ENCODE measurements around the gene OLA1.

The OLA1 gene

GRCh38 chr2:174180165-174180724 is 68.1 kb downstream of the OLA1 start:
- no peak for DNase-seq (ENCODE audit: low read depth)

GRCh38 chr2:174177316-174177890 is 70.9 kb downstream of the OLA1 start:
- DNase-seq (ENCODE audit: low read depth): no peak

- DNase-seq (ENCODE audit: low read depth): no peak
Observed at GRCh38 chr2:174176898-174177297, 71.4 kb downstream of the OLA1 start.

DNA sequence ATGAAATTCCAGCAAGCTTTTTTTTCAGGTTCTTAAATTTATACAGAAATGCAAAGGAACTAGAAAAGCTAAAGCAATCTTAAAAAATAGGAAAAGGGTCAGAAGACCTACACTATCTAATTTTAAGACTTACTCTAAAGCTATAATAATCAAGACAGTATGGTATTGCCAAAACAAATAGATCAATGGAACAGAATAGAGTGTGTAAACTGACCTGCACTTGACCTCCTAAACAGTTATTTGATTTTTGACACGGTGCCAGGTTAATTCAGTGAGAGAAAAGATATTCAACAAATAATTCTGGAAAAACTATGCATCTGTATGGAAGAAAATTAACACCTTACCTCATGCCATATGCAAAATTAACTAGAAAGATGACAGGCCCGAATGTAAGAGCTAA is 73.6 kb downstream of the OLA1 start:
- no peak for DNase-seq (ENCODE audit: low read depth)

GRCh38 chr2:174172802-174173355 is 75.5 kb downstream of the OLA1 start:
- DNase-seq (ENCODE audit: low read depth): no peak

DNA sequence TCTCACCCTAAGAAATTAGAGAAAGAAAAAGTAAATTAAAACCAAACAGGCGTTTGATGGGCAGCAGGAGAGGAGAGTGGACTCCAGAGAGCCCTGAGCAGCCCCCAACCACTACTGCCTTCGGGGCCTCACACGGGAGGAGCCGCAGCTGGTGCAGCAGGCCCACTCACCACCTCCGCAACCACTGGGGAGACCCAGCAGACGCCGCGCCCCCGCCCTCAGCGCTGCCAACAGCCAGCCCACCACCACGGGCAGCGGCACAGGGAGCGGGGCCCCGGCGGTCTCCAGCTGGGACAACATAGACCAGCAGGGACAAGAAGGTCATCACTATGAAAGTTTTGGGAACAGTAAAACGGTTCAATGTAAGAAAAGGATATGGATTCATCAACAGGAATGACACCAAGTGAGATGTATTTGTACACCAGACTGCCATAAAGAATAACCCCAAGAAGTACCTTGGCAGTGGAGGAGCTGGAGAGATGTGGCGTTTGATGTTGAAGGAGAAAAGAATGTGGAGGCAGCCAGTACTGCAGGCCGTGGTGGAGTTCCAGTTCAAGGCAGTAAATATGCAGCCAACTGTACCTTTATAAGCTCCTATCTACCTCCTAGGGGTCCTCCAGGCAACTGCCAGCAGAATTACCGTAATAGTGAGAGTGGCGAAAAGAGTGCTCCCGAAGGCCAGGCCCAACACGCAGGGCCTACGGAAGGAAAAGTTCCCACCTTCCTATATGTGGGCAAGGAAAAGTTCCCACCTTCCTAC is 76.5 kb downstream of the OLA1 start:
- no peak for DNase-seq (ENCODE audit: low read depth)

DNA sequence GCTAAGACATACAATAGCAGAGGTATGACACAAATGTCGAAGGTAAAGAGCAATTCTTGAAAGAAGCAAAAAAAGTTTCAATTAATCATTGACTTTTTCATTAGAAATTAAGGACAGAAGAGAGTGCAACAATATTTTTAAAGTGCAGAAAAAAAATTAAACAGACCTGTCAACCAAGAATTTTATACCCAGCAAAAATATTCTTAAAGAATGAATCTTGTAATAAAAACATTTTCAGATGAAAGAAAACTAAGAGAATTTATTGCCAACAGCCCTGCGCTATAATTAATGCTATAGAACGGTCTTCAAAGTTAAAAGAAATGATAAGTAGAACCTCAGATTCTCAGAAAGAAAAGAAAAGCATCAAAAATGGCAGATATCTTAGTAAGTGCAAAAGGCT is 79.0 kb downstream of the OLA1 start:
- DNase-seq (ENCODE audit: low read depth): no peak

DNA sequence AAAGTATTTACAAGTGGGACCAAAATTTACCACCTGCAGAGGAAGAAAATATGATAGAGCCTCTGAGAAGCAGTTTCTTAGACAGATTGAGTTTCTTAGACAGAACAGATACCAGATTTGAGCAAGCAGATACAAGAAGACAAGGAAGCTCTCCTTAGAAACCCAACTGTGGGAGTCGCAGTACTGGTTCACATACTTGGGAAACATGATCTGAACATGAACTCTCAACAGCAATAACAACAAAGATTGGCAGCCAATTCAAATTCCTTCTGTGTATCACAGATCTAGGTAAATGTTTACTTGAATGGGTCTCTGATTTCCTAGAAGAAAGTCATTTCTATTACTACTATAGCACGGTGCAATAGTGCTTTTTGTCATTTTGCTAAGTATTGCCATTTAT is 82.1 kb downstream of the OLA1 start:
- no peak for DNase-seq (ENCODE audit: low read depth)

DNA sequence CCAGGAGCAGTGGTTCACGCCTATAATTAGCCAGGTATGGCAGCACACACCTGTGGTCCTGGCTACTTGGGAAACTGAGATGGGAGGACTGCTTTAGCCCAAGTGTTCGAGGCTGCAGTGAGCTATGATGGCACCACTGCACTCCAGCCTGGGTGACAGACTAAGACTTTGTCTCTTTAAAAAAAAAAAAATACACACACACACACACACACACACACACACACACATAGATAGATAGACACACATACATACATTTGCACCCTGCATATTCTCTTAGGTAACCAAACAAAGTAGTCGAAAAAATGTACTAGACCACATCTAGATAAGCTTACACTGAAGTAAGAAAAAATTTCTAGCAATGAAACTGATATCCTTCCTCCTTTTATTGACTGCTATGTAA is 86.8 kb downstream of the OLA1 start:
- DNase-seq (ENCODE audit: low read depth): no peak

- DNase-seq (ENCODE audit: low read depth): no peak
Observed at GRCh38 chr2:174158003-174158402, 90.3 kb downstream of the OLA1 start.

GRCh38 chr2:174157053-174157452 is 91.3 kb downstream of the OLA1 start:
- DNase-seq (ENCODE audit: low read depth): no peak

DNA sequence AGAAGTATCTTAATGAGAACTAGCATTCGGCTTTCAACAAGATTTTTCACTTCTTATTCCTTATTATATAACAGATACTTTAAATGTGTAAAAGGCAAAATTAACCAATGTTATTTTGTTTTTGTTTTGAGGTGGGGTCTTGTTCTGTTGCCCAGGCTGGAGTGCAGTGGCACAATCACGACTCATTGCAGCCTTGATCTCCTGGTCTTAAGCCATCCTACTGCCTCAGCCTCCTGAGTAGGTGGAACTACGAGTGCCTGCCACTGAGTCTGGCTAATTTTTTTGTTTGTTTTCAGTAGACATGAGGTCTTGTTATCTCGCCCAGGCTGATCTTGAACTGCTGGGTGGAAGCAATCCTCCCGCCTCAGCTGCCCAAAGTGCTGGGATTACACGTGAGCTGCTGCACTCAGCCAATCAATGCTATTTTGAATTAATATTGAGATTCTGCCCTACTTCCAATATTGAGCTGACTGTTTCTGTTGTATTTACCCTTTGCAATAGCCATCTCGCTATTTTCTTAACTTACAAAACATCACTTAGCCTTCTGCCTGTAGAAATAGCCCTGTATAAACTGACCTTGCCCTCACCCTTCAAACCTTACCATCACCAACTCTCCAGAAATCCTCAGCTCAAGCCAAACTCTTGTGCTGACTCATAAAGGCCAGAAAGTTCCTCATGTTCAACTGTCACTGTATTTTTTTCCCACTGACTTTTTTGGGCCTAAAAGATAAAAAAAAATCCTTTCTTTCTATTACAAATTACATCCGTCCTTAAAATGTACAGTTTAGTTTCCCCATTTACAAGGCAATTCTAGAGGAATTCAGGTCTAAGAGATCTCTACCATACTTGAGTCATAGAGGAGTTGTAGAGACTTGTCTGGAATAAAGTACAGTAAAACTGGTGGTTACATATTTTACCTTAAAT is 94.3 kb downstream of the OLA1 start:
- peak; percentile 50 for DNase-seq (ENCODE audit: low read depth)

DNA sequence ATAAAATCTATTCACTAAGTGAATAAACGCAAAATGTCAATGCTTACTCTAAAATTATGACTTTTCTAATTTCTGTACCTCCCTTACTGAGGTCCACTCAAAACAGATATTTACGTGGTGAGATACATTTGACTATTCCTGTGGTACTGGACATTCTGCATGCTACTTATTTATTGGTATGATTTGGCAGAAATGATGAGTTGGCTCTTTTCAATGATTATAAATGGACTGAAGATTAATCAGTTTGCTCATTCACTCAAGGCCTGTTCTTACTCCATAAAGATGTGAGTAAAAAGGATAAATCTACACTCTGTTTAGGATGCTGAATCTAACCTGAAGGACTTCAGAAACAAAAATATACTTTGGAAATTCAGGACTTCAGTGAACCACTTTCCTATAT is 98.8 kb downstream of the OLA1 start:
- DNase-seq (ENCODE audit: low read depth): no peak

- no peak for DNase-seq (ENCODE audit: low read depth)
Observed at GRCh38 chr2:174148833-174149232, 99.5 kb downstream of the OLA1 start.

GRCh38 chr2:174145827-174146226 is 102.5 kb downstream of the OLA1 start:
- no peak for DNase-seq (ENCODE audit: low read depth)

DNA sequence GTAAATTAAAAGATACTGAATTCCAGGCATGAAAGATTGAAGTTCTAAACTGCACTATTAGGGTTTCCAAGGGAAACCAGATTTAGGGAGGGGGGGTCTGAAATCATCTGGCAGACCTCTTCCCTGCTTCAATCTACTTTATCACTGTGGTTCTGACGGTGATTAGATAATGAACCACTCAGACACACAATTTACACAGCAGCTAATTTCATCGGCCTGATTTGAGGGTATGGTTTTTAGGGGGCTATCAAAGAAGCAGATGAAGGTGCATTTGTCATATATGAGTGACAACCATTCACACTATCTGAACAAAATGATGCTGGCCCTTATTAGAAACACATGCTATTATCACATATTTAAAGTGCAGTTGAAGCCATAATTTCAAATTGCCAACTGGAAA is 106.0 kb downstream of the OLA1 start:
- no peak for DNase-seq (ENCODE audit: low read depth)

- no peak for DNase-seq (ENCODE audit: low read depth)
Observed at GRCh38 chr2:174138161-174138560, 110.2 kb downstream of the OLA1 start.

DNA sequence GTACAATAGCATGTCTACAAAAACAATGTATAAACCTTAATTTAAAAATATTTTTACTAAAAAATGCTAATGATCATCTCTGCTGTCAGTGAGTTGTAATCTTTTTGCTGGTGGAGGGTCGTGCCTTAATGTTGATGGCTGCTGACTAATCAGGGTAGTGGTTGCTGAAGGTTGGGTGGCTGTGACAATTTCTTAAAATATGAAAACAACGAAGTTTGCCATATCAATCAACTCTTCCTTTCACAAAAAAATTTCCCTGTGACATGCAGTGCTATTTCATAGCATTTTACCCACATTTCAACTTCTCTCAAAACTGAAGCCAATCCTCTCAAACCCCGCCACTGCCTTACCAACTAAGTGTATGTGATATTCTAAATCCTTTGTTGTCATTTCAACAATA is 112.4 kb downstream of the OLA1 start:
- no peak for DNase-seq (ENCODE audit: low read depth)

- DNase-seq (ENCODE audit: low read depth): no peak
Observed at GRCh38 chr2:174125090-174125489, 123.2 kb downstream of the OLA1 start.

DNA sequence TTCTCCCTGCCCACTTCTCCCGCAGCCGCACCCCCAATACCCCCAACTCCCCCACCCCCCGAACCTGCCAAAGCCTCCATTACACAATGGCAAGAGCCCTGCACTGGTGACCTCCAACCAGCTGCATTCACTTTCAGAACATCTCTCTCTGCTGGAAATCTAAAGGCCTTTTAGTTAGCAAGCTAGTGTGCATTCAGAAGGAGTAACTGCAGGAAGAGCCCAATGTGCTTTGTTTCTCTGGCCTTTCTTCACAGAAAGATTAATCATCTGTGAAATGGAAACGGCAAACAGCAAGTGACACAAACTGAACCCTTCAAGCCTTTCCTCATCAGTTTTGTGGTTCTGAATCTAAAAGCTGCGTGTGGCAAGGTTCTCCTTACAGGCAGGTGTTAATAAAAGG is 124.2 kb downstream of the OLA1 start:
- DNase-seq (ENCODE audit: low read depth): no peak

- DNase-seq (ENCODE audit: low read depth): no peak
Observed at GRCh38 chr2:174122185-174122584, 126.1 kb downstream of the OLA1 start.

DNA sequence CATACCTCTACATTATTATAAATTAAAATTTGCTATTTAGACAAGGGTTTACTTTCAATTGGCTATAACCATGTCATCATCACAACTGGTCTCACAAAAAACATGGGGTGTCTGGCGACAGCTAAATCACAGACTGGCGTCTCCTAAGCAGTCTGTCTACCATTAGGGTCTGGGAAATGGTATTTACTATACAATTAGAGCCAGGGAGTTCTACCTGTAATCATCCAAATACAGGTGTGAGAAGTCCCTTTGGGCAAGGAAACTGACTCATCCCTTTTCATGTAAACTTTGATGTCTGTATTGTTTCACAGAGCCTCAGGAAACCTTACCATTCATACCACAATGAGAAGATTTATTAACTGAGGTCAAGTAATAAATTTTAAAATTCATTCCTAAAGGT is 126.7 kb downstream of the OLA1 start:
- DNase-seq (ENCODE audit: low read depth): no peak

All from non-pigmented ciliary epithelial cell (primary cell).